Subcutaneous abdominal adipose tissue (tissue), 5 donors: Measurements from ENCODE around the gene TENT5C.

Experiments used
- H3K27ac ChIP-seq: one replicate; pipeline ENCODE4 v1.7.0; 2013; ENCODE audit warnings: low read depth, mild to moderate bottlenecking, inconsistent platforms, low read length, moderate library complexity
- H3K27me3 ChIP-seq, 5 donors: one replicate each; pipeline ENCODE4 v1.7.0; 2013; ENCODE audit warnings: low read length in 5 of 5, inconsistent platforms in 1 of 5; ENCODE audit not compliant: control insufficient read depth in 5 of 5, insufficient read depth in 4 of 5
- H3K36me3 ChIP-seq, 5 donors: one replicate each; pipeline ENCODE4 v1.7.0; 2013; ENCODE audit warnings: low read length in 5 of 5; ENCODE audit not compliant: control insufficient read depth in 5 of 5, insufficient read depth in 5 of 5
- H3K4me1 ChIP-seq, 5 donors: one replicate each; pipeline ENCODE4 v1.7.0; 2013; ENCODE audit warnings: low read length in 5 of 5, mild to moderate bottlenecking in 3 of 5, moderate library complexity in 1 of 5; ENCODE audit not compliant: control insufficient read depth in 5 of 5, insufficient read depth in 5 of 5
- H3K4me3 ChIP-seq, 5 donors: one replicate each; pipeline ENCODE4 v1.7.0; 2013; ENCODE audit warnings: low read length in 5 of 5, low read depth in 1 of 5
- H3K9ac ChIP-seq, 5 donors: one replicate each; pipeline ENCODE4 v1.7.0; 2013; ENCODE audit warnings: low read length in 5 of 5, mild to moderate bottlenecking in 4 of 5, moderate library complexity in 3 of 5
- H3K9me3 ChIP-seq, 5 donors: one replicate each; pipeline ENCODE4 v1.7.0; 2013; ENCODE audit warnings: low read length in 5 of 5; ENCODE audit not compliant: control insufficient read depth in 5 of 5
- donor health status: healthy.
- donor health status: healthy.
- donor health status: healthy.
- donor health status: healthy.
- donor health status: healthy.

TENT5C gene

GRCh38 chr1:117641536-117641935 lies 35.7 kb downstream of the TENT5C start:
- no peak overlapping the region for H3K27ac ChIP-seq
- no peaks in the 10 kb centered on the region for H3K9me3 ChIP-seq
- no peak overlapping the region for H3K9ac ChIP-seq
- H3K4me1 ChIP-seq = peaks cover 0 to 4% (median 0%) of the 10 kb centered on the region in 5 donors
- H3K27me3 ChIP-seq = no peaks in the 10 kb centered on the region
- no peaks in the 10 kb centered on the region for H3K36me3 ChIP-seq
- no peak overlapping the region for H3K4me3 ChIP-seq

GRCh38 chr1:117642963-117643362 lies 37.1 kb downstream of the TENT5C start:
- H3K9me3 ChIP-seq = no peaks in the 10 kb centered on the region
- H3K4me1 ChIP-seq = peaks cover 0 to 4% (median 0%) of the 10 kb centered on the region in 5 donors
- H3K27ac ChIP-seq = no peak overlapping the region

DNA sequence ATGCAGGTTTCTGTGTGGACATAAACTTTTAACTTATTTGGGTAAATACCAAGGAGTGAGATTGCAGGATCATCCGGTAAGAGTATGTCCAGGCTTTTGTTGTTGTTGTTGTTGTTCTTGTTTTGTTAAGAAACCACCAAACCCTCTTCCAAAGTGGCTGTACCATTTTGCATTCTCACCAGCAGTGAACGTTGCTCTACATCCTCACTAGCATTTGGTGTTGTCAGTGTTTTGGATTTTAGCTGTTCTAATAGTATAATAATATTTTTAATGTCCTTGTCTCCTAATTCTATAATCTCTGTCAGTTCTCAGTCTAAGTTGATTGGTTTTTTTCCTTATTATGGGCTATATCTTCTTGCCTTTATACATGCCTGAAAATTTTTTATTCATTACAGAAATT lies 37.8 kb downstream of the TENT5C start:
- H3K27me3 ChIP-seq = no peaks in the 10 kb centered on the region
- peaks cover 0 to 4% (median 0%) of the 10 kb centered on the region in 5 donors for H3K4me1 ChIP-seq

More at GRCh38 chr1:117642963-117643362, 37.1 kb downstream of the TENT5C start:
- Histone ChIP-seq H3K4me3 (no peak overlapping the region), H3K9ac (no peak overlapping the region), H3K27me3 (no peaks in the 10 kb centered on the region), H3K36me3 (no peaks in the 10 kb centered on the region)

GRCh38 chr1:117644696-117645311 lies 39.0 kb downstream of the TENT5C start:
- Histone ChIP-seq H3K9ac (no peak overlapping the region), H3K27me3 (no peaks in the 10 kb centered on the region), H3K36me3 (no peaks in the 10 kb centered on the region), H3K4me3 (no peak overlapping the region), H3K4me1 (peaks cover 0 to 5% (median 0%) of the 10 kb centered on the region in 5 donors), H3K9me3 (no peaks in the 10 kb centered on the region), H3K27ac (no peak overlapping the region)

More for the DNA sequence above, 37.8 kb downstream of the TENT5C start:
- no peak overlapping the region for H3K9ac ChIP-seq
- no peak overlapping the region for H3K27ac ChIP-seq
- no peaks in the 10 kb centered on the region for H3K9me3 ChIP-seq
- no peaks in the 10 kb centered on the region for H3K36me3 ChIP-seq
- no peak overlapping the region for H3K4me3 ChIP-seq

DNA sequence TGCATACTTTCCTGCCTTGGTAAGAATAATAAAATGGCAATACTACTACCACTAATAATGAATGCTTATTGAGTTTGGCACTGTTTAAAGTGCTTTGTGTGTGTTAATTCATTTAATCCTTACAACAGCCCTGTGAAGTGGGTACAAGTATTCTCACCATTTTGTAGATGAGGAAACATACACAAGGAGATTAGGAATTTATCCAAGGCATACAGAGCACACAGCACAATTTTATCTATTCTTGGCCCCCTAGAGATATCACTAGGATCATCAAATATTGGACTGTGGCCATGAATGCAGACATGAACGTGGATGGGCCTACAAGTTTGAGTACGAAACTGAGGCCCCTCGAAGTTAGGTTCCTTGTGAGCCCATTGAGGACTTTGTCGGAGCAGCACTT lies 39.5 kb downstream of the TENT5C start:
- H3K36me3 ChIP-seq = no peaks in the 10 kb centered on the region
- no peak overlapping the region for H3K4me3 ChIP-seq
- peaks cover 0 to 5% (median 0%) of the 10 kb centered on the region in 5 donors for H3K4me1 ChIP-seq
- H3K27me3 ChIP-seq = no peaks in the 10 kb centered on the region
- H3K9me3 ChIP-seq = no peaks in the 10 kb centered on the region
- H3K9ac ChIP-seq = no peak overlapping the region
- H3K27ac ChIP-seq = no peak overlapping the region

DNA sequence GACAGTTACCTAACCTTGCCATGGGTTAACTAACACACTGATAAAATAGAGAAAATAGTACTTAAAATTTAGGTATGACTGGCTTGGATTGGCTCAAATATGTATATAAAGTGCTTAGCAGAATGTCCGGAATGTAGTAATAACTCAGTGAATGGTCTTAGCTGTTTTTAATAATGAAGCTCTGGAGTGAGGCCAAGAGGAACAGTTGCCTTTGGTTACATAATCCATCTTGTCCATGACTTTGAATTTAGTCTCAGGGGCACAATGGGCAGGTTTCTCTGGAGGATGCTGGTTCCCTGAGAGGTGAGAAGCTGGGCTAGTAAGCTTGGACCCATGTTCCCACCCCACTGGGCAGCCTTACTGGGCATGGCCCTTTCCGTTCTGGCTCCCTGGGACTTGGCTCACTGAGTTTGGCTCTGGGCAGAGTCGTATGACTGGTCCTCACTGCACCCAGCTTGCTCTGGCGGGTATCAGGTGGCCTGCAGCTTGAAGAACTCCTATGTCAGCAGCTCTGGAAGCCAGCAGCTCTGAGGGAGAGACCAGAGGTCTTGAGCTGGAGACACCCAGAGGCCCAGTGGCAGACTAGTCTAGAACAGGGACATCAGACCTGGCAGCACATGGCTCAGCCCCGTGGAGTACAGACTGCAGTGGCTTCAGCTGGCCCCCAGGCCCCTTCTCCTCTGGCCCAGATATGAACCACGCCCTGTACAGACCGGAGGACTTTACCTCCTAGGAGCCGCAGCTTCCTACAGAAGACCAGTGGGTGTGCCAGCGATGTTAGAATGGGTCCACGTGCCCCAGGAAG lies 40.4 kb downstream of the TENT5C start:
- no peaks in the 10 kb centered on the region for H3K36me3 ChIP-seq
- H3K27me3 ChIP-seq = no peaks in the 10 kb centered on the region
- no peak overlapping the region for H3K4me3 ChIP-seq
- H3K4me1 ChIP-seq = peaks cover 0 to 5% (median 0%) of the 10 kb centered on the region in 5 donors
- H3K9ac ChIP-seq = no peak overlapping the region
- H3K27ac ChIP-seq = no peak overlapping the region
- H3K9me3 ChIP-seq = no peaks in the 10 kb centered on the region

DNA sequence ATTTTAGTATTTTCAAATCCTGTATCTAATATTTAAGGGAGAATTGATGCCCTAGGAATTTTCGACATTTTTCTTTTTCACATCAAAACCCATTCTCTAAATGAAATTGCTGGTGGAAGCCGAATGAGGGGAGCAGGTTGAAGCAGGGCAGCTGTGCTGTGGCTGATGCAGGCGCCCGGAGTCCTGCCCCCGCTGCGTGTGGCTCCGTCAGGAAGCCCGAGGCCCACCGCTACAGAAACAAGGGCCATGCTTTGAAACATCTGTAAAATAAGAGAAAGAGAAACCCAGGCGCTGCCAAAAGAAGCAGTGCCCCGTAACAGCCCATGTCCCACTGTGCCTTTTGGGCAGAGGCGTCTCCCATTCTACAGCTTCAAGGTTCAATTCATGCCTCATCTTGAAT lies 41.1 kb downstream of the TENT5C start:
- H3K4me1 ChIP-seq = peaks cover 0 to 5% (median 0%) of the 10 kb centered on the region in 5 donors
- no peaks in the 10 kb centered on the region for H3K27me3 ChIP-seq
- no peaks in the 10 kb centered on the region for H3K9me3 ChIP-seq
- no peaks in the 10 kb centered on the region for H3K36me3 ChIP-seq
- H3K4me3 ChIP-seq = no peak overlapping the region
- H3K27ac ChIP-seq = no peak overlapping the region
- H3K9ac ChIP-seq = no peak overlapping the region

DNA sequence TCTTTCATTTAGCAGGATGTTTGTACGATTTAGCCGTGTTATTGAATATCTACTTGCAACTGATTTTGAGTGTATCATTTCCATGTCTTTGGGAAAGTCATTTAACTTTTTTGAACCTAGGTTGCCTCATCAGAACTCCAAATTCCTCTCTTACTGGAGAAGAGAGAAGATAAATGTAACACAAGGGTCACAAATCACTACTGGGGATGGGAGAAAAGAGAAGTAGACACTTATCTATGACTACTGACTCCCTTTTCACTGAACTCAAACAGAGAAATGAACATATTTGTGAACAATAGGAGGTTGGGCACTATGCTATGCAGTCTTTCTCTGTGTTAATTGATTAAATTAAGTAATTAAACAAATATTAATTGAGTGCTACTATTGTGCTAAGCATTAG lies 42.2 kb downstream of the TENT5C start:
- Histone ChIP-seq H3K4me1 (peaks cover 0 to 5% (median 2%) of the 10 kb centered on the region in 5 donors), H3K9ac (no peak overlapping the region), H3K27me3 (no peaks in the 10 kb centered on the region), H3K9me3 (no peaks in the 10 kb centered on the region), H3K27ac (no peak overlapping the region), H3K4me3 (no peak overlapping the region), H3K36me3 (no peaks in the 10 kb centered on the region)

DNA sequence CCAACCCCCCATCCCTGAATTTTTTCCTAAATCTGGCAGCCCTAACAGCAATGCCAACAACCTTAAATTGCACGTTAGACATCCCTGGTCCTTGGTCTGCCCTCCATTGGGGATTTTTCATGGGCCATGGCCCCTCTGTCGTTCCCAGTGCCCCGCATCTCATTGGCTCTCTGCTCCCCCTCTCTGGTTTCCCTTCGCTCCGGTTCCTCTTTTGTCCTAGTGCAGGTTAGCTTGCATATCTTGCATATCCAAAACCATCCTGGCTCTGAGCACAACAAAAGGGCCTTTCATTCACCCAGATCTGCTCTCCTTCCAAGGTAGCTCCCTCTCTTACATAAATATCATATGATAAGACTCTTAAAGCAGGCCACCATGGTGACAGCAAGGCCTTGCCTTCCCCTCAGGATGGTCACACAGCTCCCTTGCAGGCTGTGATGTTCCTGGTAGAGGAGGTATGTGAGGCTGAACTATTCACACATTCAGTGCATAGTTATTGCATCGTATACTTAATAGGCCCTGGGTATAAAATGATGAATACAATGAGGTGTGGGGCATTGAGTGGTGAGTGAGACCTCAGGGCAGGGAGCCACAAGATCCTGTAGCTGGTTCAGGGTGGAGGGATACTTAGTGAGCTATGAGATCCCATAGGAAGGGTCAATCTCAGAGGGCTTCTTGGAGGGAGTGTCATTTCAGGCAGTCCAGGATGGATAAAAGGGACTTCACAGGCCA lies 45.2 kb downstream of the TENT5C start:
- Histone ChIP-seq H3K4me1 (peaks cover 0 to 16% (median 12%) of the 10 kb centered on the region in 5 donors), H3K27me3 (no peaks in the 10 kb centered on the region), H3K36me3 (no peaks in the 10 kb centered on the region), H3K27ac (no peak overlapping the region), H3K9me3 (no peaks in the 10 kb centered on the region), H3K4me3 (no peak overlapping the region), H3K9ac (no peak overlapping the region)

GRCh38 chr1:117651616-117652015 lies 45.8 kb downstream of the TENT5C start:
- Histone ChIP-seq H3K27ac (no peak overlapping the region), H3K4me1 (peaks cover 0 to 16% (median 12%) of the 10 kb centered on the region in 5 donors), H3K36me3 (no peaks in the 10 kb centered on the region), H3K9ac (no peak overlapping the region), H3K27me3 (no peaks in the 10 kb centered on the region), H3K4me3 (no peak overlapping the region), H3K9me3 (no peaks in the 10 kb centered on the region)
